GM18870 (cell line): ENCODE results near the gene PNCK.

Experiments used
- ATAC-seq: cut with Tn5 transposase; IDR thresholded peaks from one replicate; pipeline ENCODE4 v1.9.1; 2021; ENCODE audit warnings: moderate library complexity; ENCODE audit not compliant: unreplicated experiment

PNCK gene

GRCh38 chrX:153642655-153643430 is 30.8 kb downstream of the PNCK start:
- no peak for ATAC-seq

GRCh38 chrX:153642051-153642654 is 31.5 kb downstream of the PNCK start:
- ATAC-seq = no peak

- ATAC-seq = no peak
Observed at GRCh38 chrX:153641627-153642026, 32.0 kb downstream of the PNCK start.

- ATAC-seq = no peak
Observed at GRCh38 chrX:153640736-153641575, 32.7 kb downstream of the PNCK start.

- ATAC-seq = no peak
Observed at GRCh38 chrX:153640045-153640686, 33.4 kb downstream of the PNCK start.

GRCh38 chrX:153639177-153640044 is 34.2 kb downstream of the PNCK start:
- no peak for ATAC-seq

GRCh38 chrX:153638436-153639176 is 35.0 kb downstream of the PNCK start:
- no peak for ATAC-seq

GRCh38 chrX:153638041-153638371 is 35.6 kb downstream of the PNCK start:
- no peak for ATAC-seq

GRCh38 chrX:153637121-153638040 is 36.2 kb downstream of the PNCK start:
- no peak for ATAC-seq

- ATAC-seq = no peak
Observed at GRCh38 chrX:153636716-153637115, 36.9 kb downstream of the PNCK start.

GRCh38 chrX:153635788-153636668 is 37.6 kb downstream of the PNCK start:
- no peak for ATAC-seq

GRCh38 chrX:153635388-153635787 is 38.2 kb downstream of the PNCK start:
- no peak for ATAC-seq

GRCh38 chrX:153634832-153635231 is 38.8 kb downstream of the PNCK start:
- ATAC-seq = no peak

- ATAC-seq = no peak
Observed at GRCh38 chrX:153634236-153634635, 39.4 kb downstream of the PNCK start.

GRCh38 chrX:153633607-153634180 is 39.9 kb downstream of the PNCK start:
- no peak for ATAC-seq

- no peak for ATAC-seq
Observed at GRCh38 chrX:153633048-153633447, 40.6 kb downstream of the PNCK start.

- no peak for ATAC-seq
Observed at GRCh38 chrX:153632595-153632946, 41.0 kb downstream of the PNCK start.
